ENCODE measurements around the gene PLAAT2. TPM values are rescaled to one million over a fixed set of nuclear protein-coding genes. Genes with fewer than 3 reads are reported as not detected.

Gene PLAAT2
- polyA plus RNA-seq, 12 donors: 0.25 to 0.68 TPM; not detected in 10

DNA sequence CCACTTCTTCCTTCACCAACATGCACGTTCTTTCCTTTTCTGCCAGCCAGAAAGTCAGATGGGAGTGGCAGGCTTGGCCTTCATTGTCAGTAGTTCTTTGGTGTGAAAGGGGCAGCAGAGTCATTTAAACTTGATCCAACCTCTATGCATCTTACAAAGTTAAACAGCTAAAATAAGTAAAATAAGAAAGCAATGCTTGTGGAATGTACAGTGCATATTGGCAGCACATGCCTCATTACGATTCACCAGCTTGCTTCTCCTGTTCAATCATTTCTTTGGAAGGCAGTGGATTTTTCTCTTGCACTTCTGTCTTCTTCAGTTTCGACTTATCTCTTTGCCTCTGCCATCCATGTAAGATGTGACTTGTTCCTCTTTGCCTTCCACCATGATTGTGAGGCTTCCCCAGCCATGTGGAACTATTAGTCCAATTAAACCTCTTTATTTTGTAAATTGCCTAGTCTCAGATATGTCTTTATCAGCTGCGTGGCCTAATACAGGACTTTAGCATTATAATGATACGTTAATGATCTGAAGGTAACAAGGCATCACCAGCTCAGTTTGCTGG, 42.5 kb downstream of the PLAAT2 start:
- no peak for DNase-seq

DNA sequence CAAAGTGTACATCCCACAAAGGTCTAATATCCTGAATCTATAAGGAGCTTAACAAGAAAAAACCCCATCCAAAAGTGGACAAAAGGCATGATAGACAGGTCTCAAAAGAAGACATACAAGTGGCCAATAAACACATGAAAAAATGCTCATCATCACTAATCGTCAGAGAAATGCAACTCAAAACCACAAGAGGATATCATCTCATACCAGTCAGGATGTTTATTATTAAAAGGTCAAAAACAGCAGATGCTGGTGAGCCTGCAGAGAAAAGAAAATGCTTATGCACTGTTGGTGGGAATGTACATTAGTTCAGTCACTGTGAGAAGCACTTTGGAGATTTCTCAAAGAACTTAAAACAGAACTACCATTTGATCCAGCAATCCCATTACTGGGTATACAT, 44.6 kb downstream of the PLAAT2 start:
- DNase-seq: no peak

DNA sequence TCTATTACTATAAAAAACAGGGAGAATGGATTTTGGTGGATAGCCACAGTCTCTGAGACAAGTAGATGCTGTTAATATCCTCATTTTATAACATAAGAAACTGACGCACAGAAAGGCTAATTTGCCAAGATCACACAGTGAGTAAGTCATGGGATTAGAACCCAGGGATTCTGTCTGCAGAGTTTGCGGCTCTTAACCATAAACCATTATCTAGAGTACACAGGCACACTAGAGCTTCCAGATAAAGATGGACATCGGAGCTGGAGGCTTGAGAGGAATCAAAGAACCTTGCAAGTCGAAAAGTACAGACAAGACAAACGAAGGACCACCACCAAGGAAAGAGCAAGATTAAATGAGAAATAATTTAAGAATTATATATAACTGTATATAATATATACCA, 46.0 kb downstream of the PLAAT2 start:
- no peak for DNase-seq

DNA sequence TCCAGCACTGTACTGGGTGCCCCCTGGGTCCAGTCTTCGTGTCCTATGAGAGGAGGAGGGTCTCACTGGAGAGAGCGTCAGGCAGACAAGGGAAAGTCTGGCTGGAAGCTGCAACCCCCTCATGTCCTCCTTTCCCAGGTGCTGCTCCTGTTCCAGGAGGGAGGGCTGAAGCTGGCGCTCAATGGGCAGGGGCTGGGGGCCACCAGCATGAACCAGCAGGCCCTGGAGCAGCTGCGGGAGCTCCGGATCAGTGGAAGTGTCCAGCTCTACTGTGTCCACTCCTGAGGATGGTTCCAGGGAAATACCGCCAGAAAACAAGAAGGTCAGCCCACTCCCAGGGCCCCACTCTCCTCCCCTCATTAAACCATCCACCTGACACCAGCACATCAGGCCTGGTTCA, 47.1 kb downstream of the PLAAT2 start:
- DNase-seq: no peak

DNA sequence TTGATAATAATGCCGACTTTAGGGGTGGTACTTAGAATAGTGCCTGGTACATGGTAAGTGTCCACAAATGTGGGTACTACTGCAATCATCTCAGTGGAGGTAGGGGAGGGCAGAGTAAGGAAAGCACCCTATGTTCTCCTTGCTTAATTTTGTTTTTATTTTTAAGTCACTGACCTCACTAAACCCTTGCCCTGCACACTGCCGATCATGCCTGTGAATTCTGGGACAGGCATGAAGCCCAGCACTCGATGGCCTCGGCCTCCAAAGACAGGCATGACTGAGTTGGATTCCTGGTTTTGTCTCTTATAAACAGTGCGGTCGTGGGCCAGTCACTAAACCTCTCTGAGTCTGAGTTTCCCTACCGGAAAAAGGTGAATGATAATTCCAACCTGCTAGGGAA, 50.4 kb downstream of the PLAAT2 start:
- DNase-seq: no peak

DNA sequence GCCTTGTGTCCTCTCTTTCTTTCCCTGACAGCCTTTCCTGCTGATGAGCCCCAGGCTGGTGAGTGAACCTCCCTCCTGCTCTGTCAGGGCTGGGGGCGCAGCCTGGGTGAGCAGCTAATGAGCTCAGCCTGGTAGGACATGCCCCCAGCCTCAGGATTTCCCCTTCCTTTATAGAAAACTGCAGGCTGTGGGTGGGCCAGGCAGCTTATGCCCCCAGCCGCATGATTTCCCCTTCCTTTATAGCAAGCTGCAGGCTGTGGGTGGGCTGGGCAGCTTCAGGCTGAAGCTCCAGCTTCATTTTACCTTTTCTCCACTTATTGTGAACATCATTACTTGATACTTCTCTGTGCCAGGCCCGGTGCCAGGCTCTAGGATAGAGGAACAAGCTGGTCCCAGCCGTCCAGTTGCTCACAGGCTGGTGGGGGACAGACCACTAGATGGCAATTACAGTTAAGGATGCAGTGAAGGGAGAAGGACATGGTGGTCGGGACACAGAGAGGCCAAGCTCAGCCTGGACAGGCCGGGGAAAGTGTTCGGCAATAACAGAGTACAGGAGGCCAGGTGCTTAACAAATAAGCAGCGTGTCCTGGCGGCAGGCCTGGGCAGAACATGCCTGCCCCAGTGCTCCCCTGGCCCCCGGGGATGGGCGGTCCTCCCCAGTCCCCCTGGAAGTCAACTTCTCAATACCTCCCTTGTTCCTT, 52.0 kb downstream of the PLAAT2 start:
- DNase-seq: no peak

DNA sequence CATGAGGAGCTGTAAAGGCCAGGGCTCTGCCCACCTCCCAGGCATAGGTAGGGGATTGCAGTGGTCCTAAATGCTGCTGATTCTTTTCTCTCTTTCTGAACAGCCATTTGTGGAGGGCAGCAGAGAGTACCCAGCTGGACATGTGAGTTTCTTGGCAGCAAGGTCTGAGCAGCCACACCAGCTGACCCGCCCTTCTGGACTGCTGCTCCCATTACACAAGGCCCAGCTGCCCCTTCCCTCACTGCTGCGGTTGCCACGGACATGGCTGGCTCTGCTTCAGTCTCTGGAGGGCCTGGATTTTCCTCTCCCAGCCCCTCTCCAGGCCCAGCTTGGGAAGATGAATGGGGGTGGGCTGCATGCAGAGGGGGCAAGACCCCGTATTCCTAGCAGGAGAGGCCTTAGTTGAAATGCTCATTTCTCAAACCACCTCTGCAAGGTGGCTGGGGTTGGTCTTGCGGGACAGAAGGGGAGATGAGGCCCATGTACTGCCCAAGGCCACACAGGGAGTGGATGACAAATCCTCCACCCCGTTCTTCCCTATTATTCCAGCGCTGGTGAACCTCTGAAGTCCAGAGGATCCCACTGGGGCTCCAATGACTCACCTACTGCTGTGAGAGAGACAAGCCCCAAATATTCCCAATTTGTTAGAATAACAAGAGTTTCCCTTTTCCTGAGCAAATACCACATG, 52.7 kb downstream of the PLAAT2 start:
- DNase-seq: no peak

DNA sequence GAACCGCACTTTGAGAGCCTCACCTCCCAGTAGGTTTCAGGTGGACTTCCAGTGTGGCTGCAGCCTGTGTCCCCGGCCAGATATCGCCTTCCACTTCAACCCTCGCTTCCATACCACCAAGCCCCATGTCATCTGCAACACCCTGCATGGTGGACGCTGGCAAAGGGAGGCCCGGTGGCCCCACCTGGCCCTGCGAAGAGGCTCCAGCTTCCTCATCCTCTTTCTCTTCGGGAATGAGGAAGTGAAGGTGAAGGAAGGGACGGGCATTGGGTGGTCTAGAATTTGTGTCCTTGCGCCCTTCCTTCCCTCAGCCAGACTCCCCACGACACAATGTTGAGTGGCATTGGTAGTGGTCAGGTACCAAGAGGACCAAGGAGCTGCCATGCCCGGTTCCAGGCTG, 54.4 kb downstream of the PLAAT2 start:
- DNase-seq: no peak

DNA sequence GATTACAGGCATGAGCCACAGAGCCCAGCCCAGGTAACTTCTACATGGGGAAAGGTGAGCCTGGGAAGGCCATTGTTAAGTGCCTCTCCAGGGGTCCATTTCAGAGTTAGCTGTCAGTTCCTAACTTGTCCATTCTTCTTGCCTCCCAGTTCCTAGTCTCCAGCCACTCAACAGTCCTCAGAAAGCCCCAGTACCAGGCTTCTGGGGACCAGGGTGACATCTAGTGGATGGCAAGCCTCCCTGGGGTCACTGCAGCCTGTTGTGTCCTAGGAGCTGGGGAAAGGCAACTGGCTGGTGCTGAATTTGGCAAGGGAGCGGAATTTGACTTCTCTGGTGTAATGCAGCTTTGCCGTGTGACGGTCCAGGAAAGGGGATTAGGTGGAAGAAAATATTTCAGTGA, 55.2 kb downstream of the PLAAT2 start:
- DNase-seq: no peak

DNA sequence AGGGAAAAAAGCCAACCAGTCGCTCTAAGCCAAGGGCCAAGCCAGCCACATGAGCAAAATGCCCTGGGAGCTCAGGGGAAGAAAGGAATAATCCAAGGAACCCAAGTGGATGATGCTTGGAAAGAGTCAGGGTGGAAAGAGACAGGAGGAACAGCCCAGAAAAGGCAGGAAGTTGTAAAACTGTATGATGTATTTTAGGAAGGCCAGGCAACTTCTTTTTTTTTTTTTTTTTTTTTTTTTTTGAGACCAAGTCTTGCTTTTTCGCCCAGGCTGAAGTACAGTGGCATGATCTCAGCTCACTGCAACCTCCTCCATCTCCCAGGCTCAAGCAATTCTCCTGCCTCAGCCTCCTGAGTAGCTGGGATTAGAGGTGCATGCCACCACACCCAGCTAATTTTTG, 55.7 kb downstream of the PLAAT2 start:
- DNase-seq: no peak

DNA sequence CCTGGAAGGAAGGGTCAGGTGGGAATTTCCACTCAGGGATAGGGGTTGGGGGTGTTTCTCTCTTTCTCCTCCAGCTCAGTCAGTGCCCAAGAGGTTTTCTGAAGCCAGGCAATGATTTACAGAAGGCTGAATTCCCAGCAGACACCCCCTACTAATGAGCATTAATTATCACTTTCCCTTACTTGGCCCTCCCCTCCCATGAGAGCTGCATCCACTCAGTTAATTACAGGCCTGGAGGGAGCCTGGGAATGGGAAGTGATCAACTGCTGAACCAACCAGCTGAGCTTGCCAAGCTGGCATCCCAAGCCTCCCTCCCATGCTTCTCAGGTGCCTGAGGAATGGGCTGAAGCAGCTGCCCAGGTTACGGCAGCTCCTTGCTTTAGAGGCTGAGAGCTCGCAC, 56.3 kb downstream of the PLAAT2 start:
- no peak for DNase-seq

DNA sequence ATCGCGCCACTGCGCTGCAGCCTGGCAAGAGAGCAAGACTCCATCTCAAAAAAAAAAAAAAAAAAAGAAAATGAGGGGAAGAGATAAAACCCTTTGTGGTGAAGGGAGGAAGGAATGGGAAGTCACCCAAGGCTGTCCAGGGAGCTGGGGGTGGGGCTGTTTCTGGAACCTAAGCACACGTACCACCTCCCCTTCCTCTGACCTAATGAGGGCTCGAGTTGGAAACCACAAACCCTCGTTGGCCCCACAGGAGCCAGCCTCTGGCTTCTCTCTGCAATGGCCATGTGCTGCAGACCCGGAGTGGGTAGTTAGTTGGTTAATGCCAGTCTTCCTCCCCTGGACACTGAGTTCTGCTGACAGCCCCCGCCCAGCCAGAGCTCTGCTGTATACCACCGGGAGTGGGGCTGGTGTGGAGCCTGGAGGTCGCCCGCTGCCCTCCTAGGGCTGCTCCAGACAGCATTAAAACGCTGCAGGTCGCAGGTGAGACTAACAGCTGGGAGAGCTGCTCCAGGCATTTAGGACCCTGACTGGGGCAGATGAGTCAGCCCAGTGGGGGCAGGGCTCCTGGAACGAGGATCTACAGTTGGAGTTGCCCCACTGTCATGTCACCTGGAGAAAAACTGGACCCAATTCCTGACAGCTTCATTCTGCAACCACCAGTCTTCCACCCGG, 57.2 kb downstream of the PLAAT2 start, which contains the start of gene LGALS12:
TSS of gene LGALS12 (plus strand) at position 228 of the 672 bp plus-strand sequence. CDS start at position 603, 375 bp downstream.
- no peak for DNase-seq

DNA sequence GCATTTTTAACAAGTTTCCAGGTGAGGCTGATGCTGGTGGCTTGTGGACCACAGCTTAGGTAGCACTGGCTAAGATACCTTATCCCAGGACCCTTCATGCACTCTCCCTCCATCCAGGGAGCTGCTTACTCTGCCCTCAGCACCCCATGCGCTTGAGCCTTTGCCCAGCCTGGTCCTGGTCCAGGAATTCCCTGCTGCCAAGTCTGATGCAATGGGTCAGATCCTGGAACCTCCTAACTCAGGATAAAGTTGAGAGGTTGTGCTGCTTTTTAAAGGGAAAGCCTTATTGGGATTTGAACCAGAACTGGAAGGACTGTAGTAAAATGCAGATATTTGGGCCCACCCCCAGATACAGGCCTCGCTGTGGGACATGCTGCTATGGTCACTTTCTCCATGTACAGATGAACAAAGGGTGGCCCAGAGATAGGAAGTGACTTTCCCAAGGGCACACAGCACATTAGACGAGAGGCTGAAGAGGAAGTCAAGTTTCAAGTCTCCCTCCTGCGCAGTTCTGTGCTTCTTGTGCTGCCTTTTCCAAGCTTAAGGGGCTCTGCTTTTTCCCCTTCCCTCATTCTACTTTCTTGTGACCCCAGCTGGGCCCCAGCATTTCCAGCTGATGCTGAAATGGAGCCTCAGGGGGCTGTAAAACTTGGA, 58.1 kb downstream of the PLAAT2 start:
- DNase-seq: no peak

DNA sequence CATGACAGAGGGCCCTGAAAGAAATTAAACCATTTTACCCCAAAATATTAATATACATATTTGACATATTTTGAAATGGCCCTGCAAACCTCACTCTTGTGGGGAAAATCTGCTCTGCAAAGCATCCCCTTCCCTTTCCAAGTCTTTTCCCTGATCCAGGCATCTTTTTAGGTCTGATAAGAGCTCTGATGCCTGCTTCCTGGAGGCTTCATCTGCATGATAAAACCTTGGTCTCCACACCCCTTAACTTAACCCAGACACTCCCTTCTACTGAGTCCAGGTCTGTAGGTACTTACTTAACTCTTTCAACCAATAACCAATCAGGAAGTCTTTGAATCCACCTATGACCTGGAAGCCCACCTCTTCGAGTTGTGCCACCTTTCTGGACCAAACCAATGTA, 59.1 kb downstream of the PLAAT2 start:
- no peak for DNase-seq

DNA sequence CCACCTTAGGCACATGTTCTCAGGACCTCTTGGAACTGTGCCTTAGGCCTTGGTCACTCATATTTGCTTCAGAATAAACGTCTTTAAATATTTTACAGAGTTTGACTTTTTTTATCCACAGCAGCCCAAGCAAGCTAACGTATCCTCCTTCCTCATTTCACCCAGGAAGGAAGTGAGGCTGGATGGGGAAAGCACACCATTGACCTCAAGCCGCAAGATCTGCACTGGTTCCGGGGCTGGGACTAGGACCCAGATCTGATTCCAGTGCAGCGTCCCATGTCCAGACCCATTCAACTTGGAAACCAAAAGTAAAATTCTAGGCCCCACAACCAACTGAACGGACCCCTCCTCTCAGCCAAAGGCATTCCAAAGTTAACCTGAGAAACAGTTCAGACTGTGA, 59.7 kb downstream of the PLAAT2 start:
- DNase-seq: no peak

Other genes with a start within 250 kb of the PLAAT2 start
- under 1 TPM in 2 of 12 donors, not detected in 10; 0.08 to 0.70 TPM for gene SLC22A9, start 193.6 kb downstream of the PLAAT2 start, polyA plus RNA-seq (ENCODE audit: insufficient read length in 12 of 12)
- gene PLAAT5, start 72.2 kb downstream of the PLAAT2 start, polyA plus RNA-seq (ENCODE audit: insufficient read length in 12 of 12): 1 to 10 TPM in 10 of 12 donors, not detected in 2; 1.9 to 7.4 (median 3.1) TPM
- gene LGALS12, start 57.3 kb downstream of the PLAAT2 start, polyA plus RNA-seq (ENCODE audit: insufficient read length in 12 of 12): under 1 TPM in 8 of 12 donors, not detected in 4; 0.12 to 0.43 (median 0.17) TPM
- gene PLAAT4, start 26.6 kb downstream of the PLAAT2 start, polyA plus RNA-seq (ENCODE audit: insufficient read length in 12 of 12): 1 to 10 TPM in 10 of 12 donors, not detected in 2; 2.5 to 6.3 (median 3.2) TPM
- gene PLAAT3, start 51.1 kb upstream of the PLAAT2 start, polyA plus RNA-seq (ENCODE audit: insufficient read length in 12 of 12): 10 to 100 TPM in 11 of 12 donors, not detected in 1; 17.4 to 50.0 (median 38.2) TPM
- gene ATL3, start 108.0 kb upstream of the PLAAT2 start, polyA plus RNA-seq (ENCODE audit: insufficient read length in 12 of 12): 10 to 100 TPM in 11 of 12 donors, not detected in 1; 15.0 to 25.8 (median 17.8) TPM
- gene RTN3, start 118.1 kb upstream of the PLAAT2 start, polyA plus RNA-seq (ENCODE audit: insufficient read length in 12 of 12): 100 to 1,000 TPM in 1 of 12 donors, 10 to 100 TPM in 10, not detected in 1; 53.7 to 124 (median 63.1) TPM
- gene ZFTA, start 205.4 kb upstream of the PLAAT2 start, polyA plus RNA-seq (ENCODE audit: insufficient read length in 12 of 12): 10 to 100 TPM in 11 of 12 donors, not detected in 1; 22.7 to 38.7 (median 26.3) TPM